SK-N-SH (cell line): ENCODE results near the gene KRTAP10-5.

Experiments
- CHD2 ChIP-seq: fragments of 150-350 bp; IDR thresholded peaks from 2 replicates; pipeline ENCODE4 v1.6.1; 2018; ENCODE audit warnings: low read length; ENCODE audit not compliant: partially characterized antibody
- EZH2phosphoT487 ChIP-seq: fragments of 200-600 bp; sonication (generic); IDR thresholded peaks from 2 replicates; pipeline ENCODE4 v1.6.1; 2017; ENCODE audit warnings: low read depth, mixed run types, mild to moderate bottlenecking, antibody characterized with exemption, moderate library complexity, borderline replicate concordance
- FOSL2 ChIP-seq: IDR thresholded peaks from 2 replicates; pipeline ENCODE4 v1.4.0; 2012; ENCODE audit warnings: low read depth, mild to moderate bottlenecking, moderate library complexity, borderline replicate concordance
- MEF2A ChIP-seq: IDR thresholded peaks from 2 replicates; pipeline ENCODE4 v1.4.0; 2012; ENCODE audit warnings: low read depth, borderline replicate concordance
- RCOR1 ChIP-seq: fragments of 150-350 bp; IDR thresholded peaks from 2 replicates; pipeline ENCODE4 v1.6.1; 2017; ENCODE audit warnings: antibody characterized with exemption, low read length
- RFX5 ChIP-seq: IDR thresholded peaks from 2 replicates; pipeline ENCODE4 v1.6.1; 2012; ENCODE audit warnings: mild to moderate bottlenecking, improper control_type of control experiment, low read length
- RXRA ChIP-seq: IDR thresholded peaks from 2 replicates; pipeline ENCODE4 v1.4.0; 2012; ENCODE audit warnings: low read depth, mild to moderate bottlenecking, borderline replicate concordance
- TAF1 ChIP-seq: IDR thresholded peaks from 2 replicates; pipeline ENCODE4 v1.6.1; 2012; ENCODE audit warnings: low read depth, mild to moderate bottlenecking, low read length, moderate library complexity, borderline replicate concordance
- TF ChIP-seq, protein P1 (sequence below): fragments of 150-350 bp; IDR thresholded peaks from 2 replicates; pipeline ENCODE4 v1.6.1; 2016; ENCODE audit warnings: mild to moderate bottlenecking, low read depth, low read length
- TF ChIP-seq, protein P2 (sequence below): fragments of 200-600 bp; sonication (generic); IDR thresholded peaks from 2 replicates; pipeline ENCODE4 v1.6.1; 2017; ENCODE audit warnings: antibody characterized with exemption, mild to moderate bottlenecking, moderate library complexity
- TF ChIP-seq, protein P3 (sequence below): IDR thresholded peaks from 2 replicates; pipeline ENCODE4 v1.6.1; 2012; ENCODE audit warnings: mild to moderate bottlenecking, low read depth, low read length, moderate library complexity
- TF ChIP-seq, protein P4 (sequence below): fragments of 150-350 bp; IDR thresholded peaks from 2 replicates; pipeline ENCODE4 v1.6.1; 2017; ENCODE audit warnings: antibody characterized with exemption, low read length, low read depth, borderline replicate concordance

DNA sequence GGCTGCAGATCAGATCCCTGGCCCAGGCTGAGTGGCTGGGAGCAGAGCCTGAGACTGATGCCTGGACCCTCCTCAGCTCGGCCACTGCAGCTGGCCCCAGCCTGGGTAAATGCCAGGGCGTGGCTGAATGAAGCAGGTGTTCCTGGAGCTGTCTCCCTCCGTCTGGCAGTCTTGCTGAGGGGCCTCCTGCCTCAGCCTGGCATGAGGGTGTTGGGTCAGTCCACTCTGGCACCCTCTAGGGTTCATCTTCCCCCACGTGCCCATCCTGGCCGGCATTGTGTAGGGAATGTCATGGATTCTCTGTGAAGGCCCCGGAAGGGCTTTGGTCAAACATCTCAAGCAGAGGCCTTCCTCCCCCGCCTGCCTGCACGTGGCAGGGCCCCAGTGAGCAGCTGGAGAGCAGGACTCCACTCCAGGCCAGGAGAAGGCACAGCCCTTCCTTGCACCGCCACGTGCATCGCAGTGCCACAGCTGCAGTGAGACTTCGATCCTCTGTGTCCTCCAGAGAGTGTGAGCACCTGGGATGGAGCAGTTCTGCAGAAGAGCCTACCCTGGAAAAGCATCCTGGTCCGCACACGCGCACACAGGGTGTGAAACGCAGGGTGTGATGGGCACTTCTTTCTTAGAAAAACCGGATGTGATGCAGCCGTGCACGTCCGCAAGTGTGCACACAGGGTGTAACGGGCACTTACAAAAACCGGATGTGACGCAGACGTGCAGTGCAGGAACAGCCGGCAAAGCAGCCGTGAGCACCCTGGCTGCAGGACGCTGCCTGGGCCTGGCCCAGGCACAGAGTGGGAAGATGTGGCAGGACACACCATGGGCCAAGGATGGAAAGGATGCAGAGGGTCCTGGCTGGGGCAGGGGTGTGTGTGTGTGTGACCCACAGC is 11.5 kb downstream of the KRTAP10-5 start:
- TF ChIP-seq, protein P1, sequence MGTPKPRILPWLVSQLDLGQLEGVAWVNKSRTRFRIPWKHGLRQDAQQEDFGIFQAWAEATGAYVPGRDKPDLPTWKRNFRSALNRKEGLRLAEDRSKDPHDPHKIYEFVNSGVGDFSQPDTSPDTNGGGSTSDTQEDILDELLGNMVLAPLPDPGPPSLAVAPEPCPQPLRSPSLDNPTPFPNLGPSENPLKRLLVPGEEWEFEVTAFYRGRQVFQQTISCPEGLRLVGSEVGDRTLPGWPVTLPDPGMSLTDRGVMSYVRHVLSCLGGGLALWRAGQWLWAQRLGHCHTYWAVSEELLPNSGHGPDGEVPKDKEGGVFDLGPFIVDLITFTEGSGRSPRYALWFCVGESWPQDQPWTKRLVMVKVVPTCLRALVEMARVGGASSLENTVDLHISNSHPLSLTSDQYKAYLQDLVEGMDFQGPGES: no peak
- TF ChIP-seq, protein P2, sequence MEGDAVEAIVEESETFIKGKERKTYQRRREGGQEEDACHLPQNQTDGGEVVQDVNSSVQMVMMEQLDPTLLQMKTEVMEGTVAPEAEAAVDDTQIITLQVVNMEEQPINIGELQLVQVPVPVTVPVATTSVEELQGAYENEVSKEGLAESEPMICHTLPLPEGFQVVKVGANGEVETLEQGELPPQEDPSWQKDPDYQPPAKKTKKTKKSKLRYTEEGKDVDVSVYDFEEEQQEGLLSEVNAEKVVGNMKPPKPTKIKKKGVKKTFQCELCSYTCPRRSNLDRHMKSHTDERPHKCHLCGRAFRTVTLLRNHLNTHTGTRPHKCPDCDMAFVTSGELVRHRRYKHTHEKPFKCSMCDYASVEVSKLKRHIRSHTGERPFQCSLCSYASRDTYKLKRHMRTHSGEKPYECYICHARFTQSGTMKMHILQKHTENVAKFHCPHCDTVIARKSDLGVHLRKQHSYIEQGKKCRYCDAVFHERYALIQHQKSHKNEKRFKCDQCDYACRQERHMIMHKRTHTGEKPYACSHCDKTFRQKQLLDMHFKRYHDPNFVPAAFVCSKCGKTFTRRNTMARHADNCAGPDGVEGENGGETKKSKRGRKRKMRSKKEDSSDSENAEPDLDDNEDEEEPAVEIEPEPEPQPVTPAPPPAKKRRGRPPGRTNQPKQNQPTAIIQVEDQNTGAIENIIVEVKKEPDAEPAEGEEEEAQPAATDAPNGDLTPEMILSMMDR: no peak
- no peak for TF ChIP-seq EZH2phosphoT487
- no peak for TF ChIP-seq RXRA
- no peak for TF ChIP-seq RFX5
- TF ChIP-seq, protein P3, sequence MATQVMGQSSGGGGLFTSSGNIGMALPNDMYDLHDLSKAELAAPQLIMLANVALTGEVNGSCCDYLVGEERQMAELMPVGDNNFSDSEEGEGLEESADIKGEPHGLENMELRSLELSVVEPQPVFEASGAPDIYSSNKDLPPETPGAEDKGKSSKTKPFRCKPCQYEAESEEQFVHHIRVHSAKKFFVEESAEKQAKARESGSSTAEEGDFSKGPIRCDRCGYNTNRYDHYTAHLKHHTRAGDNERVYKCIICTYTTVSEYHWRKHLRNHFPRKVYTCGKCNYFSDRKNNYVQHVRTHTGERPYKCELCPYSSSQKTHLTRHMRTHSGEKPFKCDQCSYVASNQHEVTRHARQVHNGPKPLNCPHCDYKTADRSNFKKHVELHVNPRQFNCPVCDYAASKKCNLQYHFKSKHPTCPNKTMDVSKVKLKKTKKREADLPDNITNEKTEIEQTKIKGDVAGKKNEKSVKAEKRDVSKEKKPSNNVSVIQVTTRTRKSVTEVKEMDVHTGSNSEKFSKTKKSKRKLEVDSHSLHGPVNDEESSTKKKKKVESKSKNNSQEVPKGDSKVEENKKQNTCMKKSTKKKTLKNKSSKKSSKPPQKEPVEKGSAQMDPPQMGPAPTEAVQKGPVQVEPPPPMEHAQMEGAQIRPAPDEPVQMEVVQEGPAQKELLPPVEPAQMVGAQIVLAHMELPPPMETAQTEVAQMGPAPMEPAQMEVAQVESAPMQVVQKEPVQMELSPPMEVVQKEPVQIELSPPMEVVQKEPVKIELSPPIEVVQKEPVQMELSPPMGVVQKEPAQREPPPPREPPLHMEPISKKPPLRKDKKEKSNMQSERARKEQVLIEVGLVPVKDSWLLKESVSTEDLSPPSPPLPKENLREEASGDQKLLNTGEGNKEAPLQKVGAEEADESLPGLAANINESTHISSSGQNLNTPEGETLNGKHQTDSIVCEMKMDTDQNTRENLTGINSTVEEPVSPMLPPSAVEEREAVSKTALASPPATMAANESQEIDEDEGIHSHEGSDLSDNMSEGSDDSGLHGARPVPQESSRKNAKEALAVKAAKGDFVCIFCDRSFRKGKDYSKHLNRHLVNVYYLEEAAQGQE: no peak
- no peak for TF ChIP-seq CHD2
- TF ChIP-seq FOSL2: no peak
- TF ChIP-seq, protein P4, sequence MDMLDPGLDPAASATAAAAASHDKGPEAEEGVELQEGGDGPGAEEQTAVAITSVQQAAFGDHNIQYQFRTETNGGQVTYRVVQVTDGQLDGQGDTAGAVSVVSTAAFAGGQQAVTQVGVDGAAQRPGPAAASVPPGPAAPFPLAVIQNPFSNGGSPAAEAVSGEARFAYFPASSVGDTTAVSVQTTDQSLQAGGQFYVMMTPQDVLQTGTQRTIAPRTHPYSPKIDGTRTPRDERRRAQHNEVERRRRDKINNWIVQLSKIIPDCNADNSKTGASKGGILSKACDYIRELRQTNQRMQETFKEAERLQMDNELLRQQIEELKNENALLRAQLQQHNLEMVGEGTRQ: no peak
- no peak for TF ChIP-seq TAF1
- no peak for TF ChIP-seq MEF2A
- TF ChIP-seq RCOR1: no peak
